NCI-H510A treated with DMSO at 0.1 percent for 48 hours (cell line): ENCODE measurements around the gene CARNS1.

Experiments
- DNase-seq: peaks from one replicate; lab custom pipeline; 2025; lab: John Stamatoyannopoulos, UW

CARNS1 gene, protein sequence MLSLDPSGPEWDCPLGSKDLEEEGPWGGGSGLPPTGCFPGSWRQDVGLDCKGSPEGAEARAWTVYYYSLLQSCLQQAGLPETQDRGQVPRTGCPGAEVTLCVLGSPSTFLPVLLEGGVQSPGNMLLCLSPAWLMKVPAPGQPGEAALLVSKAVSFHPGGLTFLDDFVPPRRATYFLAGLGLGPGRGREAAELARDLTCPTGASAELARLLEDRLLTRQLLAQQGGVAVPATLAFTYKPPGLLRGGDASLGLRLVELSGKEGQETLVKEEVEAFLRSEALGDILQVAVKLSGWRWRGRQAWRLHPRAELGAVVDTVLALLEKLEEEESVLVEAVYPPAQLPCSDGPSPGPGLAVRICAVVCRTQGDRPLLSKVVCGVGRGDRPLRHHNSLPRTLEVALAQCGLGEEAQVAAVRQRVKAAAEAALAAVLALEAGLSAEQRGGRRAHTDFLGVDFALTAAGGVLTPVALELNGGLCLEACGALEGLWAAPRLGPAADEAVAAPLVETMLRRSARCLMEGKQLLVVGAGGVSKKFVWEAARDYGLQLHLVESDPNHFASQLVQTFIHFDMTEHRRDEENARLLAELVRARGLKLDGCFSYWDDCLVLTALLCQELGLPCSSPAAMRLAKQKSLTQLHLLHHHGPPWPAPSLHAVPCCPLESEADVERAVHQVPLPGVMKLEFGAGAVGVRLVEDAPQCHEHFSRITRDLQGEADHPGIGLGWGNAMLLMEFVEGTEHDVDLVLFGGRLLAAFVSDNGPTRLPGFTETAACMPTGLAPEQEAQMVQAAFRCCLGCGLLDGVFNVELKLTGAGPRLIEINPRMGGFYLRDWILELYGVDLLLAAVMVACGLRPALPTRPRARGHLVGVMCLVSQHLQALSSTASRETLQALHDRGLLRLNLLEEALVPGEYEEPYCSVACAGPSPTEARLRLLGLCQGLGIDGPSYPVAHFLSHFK

GRCh38 chr11:67415501-67416304, at the start of gene CARNS1:
Gene CARNS1 (plus strand): TSS chr11:67415678. CDS start chr11:67416200, 522 bp downstream.
- DNase-seq, result peak; percentile 29

- no peak for DNase-seq
Observed at GRCh38 chr11:67365736-67366444, 49.6 kb upstream of the CARNS1 start.

DNA sequence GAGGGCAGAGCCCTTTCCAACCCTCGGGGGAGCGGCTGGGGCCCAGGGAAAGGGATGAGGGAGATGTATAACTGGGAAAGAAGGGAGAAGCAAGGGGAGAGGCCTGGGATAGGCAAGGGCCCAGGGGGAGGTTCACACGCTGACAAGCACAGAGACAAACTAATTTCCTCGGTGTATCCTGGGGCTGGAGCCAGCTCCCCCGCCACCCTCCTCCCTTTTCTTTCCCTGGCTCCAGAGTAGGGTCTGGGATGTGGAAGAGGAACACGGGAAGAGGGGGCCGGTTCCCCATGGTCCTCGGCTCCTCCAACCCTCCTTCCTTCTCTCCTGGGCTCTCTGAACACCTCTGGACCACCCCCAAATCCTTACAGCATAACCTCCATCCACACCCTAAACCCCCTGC, 48.9 kb upstream of the CARNS1 start:
- no peak for DNase-seq

DNA sequence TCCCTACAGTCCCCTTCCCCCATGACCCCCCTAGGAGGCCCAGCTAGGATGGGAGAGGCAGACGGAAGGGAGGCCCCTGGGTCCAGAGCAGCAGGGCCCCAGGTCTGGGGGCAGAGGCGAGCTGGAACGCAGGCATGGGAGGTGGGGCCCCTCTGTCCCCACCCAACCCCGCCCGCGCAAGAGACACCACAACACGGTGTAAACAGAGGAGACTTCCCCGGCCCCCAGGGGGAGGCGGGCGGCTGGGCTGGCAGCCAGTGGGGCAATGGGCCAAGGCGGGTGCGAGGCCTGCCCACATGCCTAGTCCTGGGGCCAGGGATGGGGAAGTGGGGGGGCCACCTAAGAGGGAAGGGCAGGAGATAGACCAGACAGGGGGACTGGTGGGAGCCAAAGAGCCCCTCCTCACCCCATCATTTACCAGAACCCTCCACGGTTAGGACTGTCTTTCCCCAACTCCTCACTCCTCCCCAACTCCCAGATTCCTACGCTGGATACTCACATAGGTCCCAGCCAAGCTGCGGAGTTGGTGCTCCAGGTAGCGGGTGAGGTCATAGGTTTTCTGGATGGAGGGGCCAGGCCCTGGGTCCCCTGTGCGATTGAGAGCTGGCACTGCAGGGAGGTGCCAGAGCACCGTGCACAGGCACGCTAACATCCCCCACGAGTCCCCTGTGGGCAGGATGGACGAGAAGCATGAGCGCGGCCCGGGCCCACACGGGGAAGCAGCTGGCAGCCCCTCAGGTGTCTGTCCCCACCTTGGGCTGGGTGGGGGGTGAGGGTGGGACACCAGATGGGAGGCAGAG, 48.3 kb upstream of the CARNS1 start:
- DNase-seq, result no peak

GRCh38 chr11:67367761-67368227, 47.7 kb upstream of the CARNS1 start:
- no peak for DNase-seq

DNA sequence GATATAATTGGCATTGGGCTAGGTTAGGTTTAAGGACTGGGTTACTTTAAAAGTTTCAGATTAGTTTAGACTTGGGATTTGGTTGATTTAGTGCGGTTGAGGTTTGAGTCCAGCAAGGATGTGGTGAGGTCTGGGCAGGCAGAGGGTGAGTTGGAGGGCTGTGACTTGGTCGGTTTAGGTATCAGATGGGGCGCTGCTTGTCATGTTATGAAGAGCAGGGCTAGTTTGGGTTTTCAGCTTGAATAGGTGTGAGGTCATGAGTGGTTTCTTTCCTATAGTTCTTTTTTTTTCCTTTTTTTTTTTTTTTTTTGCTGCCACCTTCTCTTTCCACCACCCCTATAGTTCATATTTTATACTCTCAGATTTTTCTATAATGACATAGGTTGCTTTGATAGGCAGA, 46.9 kb upstream of the CARNS1 start:
- DNase-seq, result no peak

- no peak for DNase-seq
Observed at GRCh38 chr11:67369275-67369674, 46.2 kb upstream of the CARNS1 start.

DNA sequence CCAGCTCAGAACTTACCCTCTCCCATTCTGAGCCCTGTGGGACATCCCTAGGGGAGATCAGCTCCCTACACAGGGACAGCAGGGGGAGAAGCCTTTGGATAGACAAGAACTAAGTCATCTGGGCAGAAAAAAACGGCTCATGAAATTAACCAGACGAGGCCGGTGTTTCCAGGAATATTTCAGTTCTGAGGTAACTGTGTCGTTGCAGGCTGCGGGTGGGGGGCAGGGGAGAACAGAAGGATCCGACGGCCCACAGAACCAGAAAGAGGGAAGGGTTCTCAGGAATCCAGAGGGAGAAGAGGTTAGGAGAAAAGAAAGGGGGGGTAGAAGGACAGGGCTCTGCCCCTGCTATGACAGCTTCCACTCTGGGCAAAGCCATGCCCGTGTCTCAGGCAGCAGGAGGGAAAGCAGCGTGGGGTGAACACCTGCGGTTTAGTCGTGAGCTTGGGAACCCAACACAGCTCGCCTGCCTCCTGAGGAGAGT, 45.6 kb upstream of the CARNS1 start:
- DNase-seq, result no peak

GRCh38 chr11:67370351-67371076, 45.0 kb upstream of the CARNS1 start:
- no peak for DNase-seq

GRCh38 chr11:67371189-67371910, 44.1 kb upstream of the CARNS1 start:
- peak; percentile 52 for DNase-seq

GRCh38 chr11:67371911-67372320, 43.6 kb upstream of the CARNS1 start:
- no peak for DNase-seq

GRCh38 chr11:67372321-67372992, 43.0 kb upstream of the CARNS1 start:
- no peak for DNase-seq

DNA sequence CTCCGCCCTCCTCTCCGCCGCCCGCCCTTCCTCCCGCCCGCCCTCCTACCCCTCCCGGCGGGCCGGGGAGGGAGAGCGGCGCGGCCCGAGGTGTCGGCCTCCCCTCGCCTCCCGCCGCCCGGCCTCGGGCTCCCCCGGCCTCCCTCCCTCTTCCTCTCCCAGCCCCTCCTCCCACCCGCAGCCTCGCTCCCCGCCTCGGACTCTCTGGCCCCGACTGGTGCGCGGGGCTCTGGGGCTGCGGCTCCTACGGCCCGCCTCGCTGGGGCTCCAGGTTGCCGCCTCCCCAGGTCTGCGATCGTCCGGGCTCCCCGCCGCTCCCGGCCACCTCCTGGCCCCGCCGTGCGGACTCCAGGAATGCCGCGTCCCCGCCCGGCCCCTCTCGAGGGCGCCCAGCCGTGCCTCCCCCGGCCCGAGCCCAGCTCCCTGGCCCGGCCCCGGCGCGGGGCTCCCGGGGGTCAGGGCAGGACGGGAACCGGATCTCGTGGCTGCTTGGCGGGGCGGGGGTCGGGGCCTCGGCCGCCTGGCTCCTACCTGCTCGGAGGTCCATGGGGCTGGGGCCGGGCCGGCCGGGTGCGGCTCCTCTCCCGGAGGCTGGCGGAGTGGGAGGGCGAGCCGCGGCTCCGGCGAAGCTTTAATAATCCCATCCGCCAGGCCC, 42.4 kb upstream of the CARNS1 start, which contains the start of gene CLCF1:
Gene CLCF1, minus strand, starts transcription at position 606 of the 655 bp plus-strand sequence. Its CDS starts 59 bp downstream, at position 547.
- peak; percentile 52 for DNase-seq

DNA sequence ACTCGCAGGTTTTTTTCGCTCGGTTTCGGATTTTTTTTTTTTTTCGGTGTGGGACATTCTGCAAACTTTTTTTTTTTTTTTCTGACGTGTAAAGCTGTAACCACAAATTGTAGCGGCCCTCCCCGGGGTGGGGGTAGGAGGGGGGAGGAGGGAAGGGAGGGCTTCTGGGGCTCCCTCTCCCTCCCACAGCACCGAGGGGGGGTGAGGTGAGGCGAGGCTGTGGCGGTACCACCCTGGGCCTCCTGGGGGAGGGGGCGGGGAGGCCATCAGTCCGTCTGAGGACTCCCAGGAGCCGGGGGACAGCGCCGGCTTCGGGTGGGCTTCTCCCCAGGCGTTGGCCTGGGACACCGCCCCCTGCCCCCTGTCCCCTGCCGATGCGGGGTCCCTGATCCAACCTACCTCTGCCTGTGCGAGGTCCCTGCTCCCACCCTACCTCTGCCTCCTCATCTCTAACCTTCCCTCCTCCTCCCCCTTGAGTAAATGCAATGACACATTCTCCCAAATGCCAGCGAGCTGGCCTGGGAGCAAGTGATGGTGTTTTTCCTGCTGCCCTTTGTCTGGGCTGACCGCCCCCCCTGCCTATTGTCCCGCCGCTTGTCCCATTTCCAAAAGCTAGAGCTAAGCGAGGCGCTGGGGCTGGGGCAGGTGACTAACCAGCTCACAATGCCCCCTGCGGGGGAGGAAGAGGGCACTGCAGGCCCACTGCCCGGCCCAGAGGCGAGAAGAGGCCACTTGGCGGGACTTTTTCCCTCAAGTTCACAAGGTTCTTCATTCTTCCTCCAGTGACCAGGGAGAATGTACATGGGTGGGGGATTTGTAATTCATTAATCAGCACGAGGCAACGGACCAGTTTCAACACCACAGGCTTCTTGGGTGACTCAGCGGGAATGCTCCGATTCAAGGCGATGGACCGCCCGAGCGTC, 41.6 kb upstream of the CARNS1 start:
- DNase-seq, result peak; percentile 54

DNA sequence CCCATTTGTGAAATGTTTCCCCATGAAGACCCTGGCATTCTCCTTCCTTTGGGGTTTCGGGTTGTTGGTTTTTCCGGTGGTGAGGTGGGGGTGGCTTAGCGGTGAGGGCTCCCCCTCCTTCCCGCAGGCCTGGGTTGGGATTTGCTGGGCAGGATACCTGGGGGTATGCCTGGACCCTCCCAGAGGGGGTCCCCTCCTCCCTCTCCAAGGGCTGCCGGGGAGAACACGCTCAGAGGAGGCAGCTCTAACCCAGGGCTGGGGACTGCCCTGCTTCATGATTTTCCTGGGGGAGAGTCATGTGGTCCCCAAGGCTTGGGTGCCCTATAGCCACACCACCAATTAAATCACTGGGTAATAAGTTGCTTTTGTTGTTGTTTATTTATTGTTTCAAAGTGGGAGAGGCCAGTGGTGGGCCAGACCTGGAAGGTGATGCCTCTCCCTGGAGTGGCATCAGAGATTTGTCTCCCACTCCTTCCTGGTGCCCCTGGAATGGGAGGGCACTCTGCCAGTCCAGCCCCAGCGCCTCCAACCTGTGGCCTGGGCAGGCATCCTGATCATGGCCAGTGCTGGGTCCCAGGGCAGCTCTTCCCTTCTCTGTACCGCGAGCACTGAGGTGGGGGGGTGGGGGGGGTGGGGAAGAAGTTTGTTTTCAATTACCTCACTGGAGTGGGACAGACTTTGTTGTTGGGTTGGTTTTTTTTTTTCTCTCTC, 40.8 kb upstream of the CARNS1 start:
- no peak for DNase-seq
